ENCODE data around the gene ZGLP1.
A peak's percentile ranks its signal among the peaks of the same experiment; 100 is the strongest.

The ZGLP1 gene

DNA sequence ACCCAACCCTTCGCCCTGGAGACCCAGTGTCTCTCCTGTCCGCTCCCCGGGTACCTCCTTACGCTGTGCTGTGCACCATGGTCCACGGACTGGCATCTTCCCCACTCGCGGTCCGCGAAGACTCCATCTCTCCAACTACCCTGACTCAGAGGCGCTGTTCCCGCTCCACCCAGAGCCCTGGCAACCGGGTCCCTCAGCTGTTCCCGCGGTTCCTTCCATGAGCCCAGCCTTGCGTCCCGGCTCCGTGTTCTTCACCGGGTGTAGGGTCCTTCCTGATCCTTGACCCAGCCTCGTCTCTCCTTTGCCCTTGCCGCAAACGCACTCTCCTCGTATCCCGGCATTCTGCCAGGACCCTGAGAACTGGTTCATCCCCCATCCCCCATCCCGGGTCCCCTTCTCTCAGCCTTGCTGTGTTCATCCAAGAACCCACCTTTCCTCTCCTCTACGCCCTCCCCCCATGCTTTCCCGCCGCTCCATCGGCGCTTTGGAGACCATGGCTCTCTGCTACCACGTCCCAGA is 19.2 kb downstream of the ZGLP1 start:
- H3K27ac ChIP-seq (ENCODE audit: insufficient read depth in 1 of 2, low read depth in 1 of 2, low read length in 2 of 2, poor library complexity in 1 of 2, severe bottlenecking in 2 of 2), result peak overlapping the region in 1 of 2 experiments; percentile 73
- H3K27me3 ChIP-seq (replicated peaks in 2 of 5; ENCODE audit: control insufficient read depth in 4 of 5, insufficient read depth in 5 of 5, low read length in 4 of 5), result peaks cover 0 to 57% (median 45%) of the 10 kb centered on the region in 5 experiments
- ChIA-PET POLR2A (interaction anchor here (1.5 to 5.6 kb wide), 4 partner anchors 11 to 19 kb away, joined by 7 to 60 read pairs (median 13); partner anchors contain the start of gene ICAM1), CTCF (interaction anchor here (0.6 to 7.6 kb wide), 6 partner anchors 12 to 964 kb away, joined by 3 to 83 read pairs (median 4); partner anchors contain the start of gene ICAM1)
- peak overlapping the region; percentile 15 to 76 (median 54) for H3K4me3 ChIP-seq (ENCODE audit: control insufficient read depth in 1 of 7, extremely low read depth in 1 of 7, insufficient read depth in 4 of 7, low read depth in 2 of 7, low read length in 6 of 7)
- H3K4me1 ChIP-seq (ENCODE audit: control extremely low read depth in 1 of 4, control insufficient read depth in 4 of 4, insufficient read depth in 4 of 4, low read length in 3 of 4), result peaks cover 0 to 96% (median 92%) of the 10 kb centered on the region in 4 experiments
- WGBS (ENCODE audit: insufficient coverage), result under 1% methylated on average over 27 of the region's 30 CpGs
- DNase-seq, result peak in 1 of 3 donors; percentile 25
- peaks cover 0 to 4% (median under 1%) of the 10 kb centered on the region in 4 experiments for H3K36me3 ChIP-seq (ENCODE audit: control insufficient read depth in 4 of 4, insufficient read depth in 4 of 4, low read length in 3 of 4)
- H3K9me3 ChIP-seq (ENCODE audit: control extremely low read depth in 1 of 5, control insufficient read depth in 4 of 5, insufficient read depth in 2 of 5, low read depth in 1 of 5, low read length in 4 of 5), result no peaks in the 10 kb centered on the region

DNA sequence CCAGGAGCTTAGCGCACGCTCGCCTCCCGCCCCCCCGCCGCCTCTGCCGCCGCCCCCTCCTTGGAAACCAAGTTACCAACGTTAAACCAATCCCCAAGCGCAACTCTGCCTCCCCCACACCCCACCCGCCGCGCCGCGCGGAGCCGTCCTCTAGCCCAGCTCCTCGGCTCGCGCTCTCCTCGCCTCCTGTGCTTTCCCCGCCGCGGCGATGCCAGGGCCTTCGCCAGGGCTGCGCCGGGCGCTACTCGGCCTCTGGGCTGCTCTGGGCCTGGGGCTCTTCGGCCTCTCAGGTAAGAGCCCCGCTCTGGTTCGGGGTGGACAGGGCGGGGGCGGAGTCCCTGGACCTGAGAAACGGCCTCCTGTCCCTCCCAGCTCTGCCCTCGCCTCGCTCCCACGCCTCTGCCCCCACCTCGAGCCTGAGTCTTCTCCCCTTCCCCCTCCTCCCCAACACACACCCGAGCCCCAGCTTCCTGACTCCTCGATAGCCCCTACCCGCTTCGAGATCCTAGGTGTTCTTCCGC is 19.7 kb downstream of the ZGLP1 start, which contains the start of gene ICAM5:
Gene ICAM5, plus strand, starts transcription at position 117 of the 521 bp plus-strand sequence. Its CDS starts 92 bp downstream, at position 209.
- peak in 2 of 3 donors; percentile 58 to 65 for DNase-seq
- Histone ChIP-seq H3K9me3 (ENCODE audit: control extremely low read depth in 1 of 5, control insufficient read depth in 4 of 5, insufficient read depth in 2 of 5, low read depth in 1 of 5, low read length in 4 of 5) (no peaks in the 10 kb centered on the region), H3K27ac (ENCODE audit: insufficient read depth in 1 of 2, low read depth in 1 of 2, low read length in 2 of 2, poor library complexity in 1 of 2, severe bottlenecking in 2 of 2) (peak within 1 kb of the TSS in 1 of 2 experiments; percentile 73), H3K36me3 (ENCODE audit: control insufficient read depth in 4 of 4, insufficient read depth in 4 of 4, low read length in 3 of 4) (peaks cover 0 to 9% (median 3%) of the 10 kb centered on the region in 4 experiments), H3K4me1 (ENCODE audit: control extremely low read depth in 1 of 4, control insufficient read depth in 4 of 4, insufficient read depth in 4 of 4, low read length in 3 of 4) (peaks cover 0 to 96% (median 92%) of the 10 kb centered on the region in 4 experiments), H3K4me3 (ENCODE audit: control insufficient read depth in 1 of 7, extremely low read depth in 1 of 7, insufficient read depth in 4 of 7, low read depth in 2 of 7, low read length in 6 of 7) (peak within 1 kb of the TSS; percentile 40 to 76 (median 54)), H3K27me3 (replicated peaks in 2 of 5; ENCODE audit: control insufficient read depth in 4 of 5, insufficient read depth in 5 of 5, low read length in 4 of 5) (peaks cover 0 to 52% (median 40%) of the 10 kb centered on the region in 5 experiments)
- CTCF ChIA-PET, result interaction anchor here (0.6 to 7.6 kb wide), 11 partner anchors 9 to 965 kb away, joined by 3 to 83 read pairs (median 6); partner anchors contain the start of gene ICAM1
- WGBS (ENCODE audit: insufficient coverage), result 0% methylated on average over 34 of the region's 45 CpGs
- POLR2A ChIA-PET, result interaction anchor here (0.6 to 5.6 kb wide), 7 partner anchors 10 to 341 kb away, joined by 3 to 60 read pairs (median 7); partner anchors contain the start of genes ICAM1 and RAVER1

DNA sequence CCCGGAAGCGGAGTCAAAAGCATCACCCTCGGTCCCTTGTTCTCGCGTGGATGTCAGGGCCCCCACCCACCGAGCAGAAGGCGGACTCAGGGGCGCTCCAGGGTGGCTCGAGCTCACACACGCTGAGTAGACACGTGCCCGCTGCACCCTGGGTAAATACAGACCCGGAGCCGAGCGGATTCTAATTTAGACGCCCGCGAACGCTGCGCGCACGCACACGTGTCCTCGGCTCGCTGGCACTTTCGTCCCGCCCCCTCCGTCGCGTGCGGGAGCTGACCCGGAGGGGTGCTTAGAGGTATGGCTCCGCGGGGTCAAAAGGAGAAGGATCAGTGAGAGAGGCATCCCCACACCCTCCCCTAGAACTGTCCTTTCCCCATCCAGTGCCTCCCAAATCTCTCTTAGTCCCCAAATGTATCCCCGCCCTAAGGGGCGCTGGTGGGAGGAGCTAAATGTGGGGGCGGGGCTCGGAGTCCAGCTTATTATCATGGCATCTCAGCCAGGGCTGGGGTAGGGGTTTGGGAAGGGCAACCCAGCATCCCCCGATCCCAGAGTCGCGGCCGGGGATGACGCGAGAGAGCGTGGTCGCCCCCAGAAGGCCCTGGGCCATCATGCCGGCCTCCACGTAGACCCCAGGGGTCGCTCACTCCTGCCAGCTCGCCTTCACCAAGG is 20.3 kb downstream of the ZGLP1 start:
- H3K9me3 ChIP-seq (ENCODE audit: control extremely low read depth in 1 of 5, control insufficient read depth in 4 of 5, insufficient read depth in 2 of 5, low read depth in 1 of 5, low read length in 4 of 5), result no peaks in the 10 kb centered on the region
- CTCF ChIA-PET, result interaction anchor here (1.0 to 7.6 kb wide), 11 partner anchors 9 to 104 kb away, joined by 3 to 83 read pairs (median 6); partner anchors contain the start of gene ICAM1
- 0% methylated on average over 29 of the region's 50 CpGs for WGBS (ENCODE audit: insufficient coverage)
- peak; percentile 75 to 88 (median 85) for DNase-seq
- peak overlapping the region in 5 of 7 experiments; percentile 39 to 76 (median 65) for H3K4me3 ChIP-seq (ENCODE audit: control insufficient read depth in 1 of 7, extremely low read depth in 1 of 7, insufficient read depth in 4 of 7, low read depth in 2 of 7, low read length in 6 of 7)
- peaks cover 0 to 46% (median 36%) of the 10 kb centered on the region in 5 experiments for H3K27me3 ChIP-seq (replicated peaks in 2 of 5; ENCODE audit: control insufficient read depth in 4 of 5, insufficient read depth in 5 of 5, low read length in 4 of 5)
- peak overlapping the region in 1 of 2 experiments; percentile 73 for H3K27ac ChIP-seq (ENCODE audit: insufficient read depth in 1 of 2, low read depth in 1 of 2, low read length in 2 of 2, poor library complexity in 1 of 2, severe bottlenecking in 2 of 2)
- H3K4me1 ChIP-seq (ENCODE audit: control extremely low read depth in 1 of 4, control insufficient read depth in 4 of 4, insufficient read depth in 4 of 4, low read length in 3 of 4), result peaks cover 0 to 95% (median 92%) of the 10 kb centered on the region in 4 experiments
- POLR2A ChIA-PET, result interaction anchor here (0.6 to 5.6 kb wide), 8 partner anchors 9 to 340 kb away, joined by 3 to 60 read pairs (median 6); partner anchors contain the start of genes ICAM1 and RAVER1
- H3K36me3 ChIP-seq (ENCODE audit: control insufficient read depth in 4 of 4, insufficient read depth in 4 of 4, low read length in 3 of 4), result peaks cover 0 to 15% (median 8%) of the 10 kb centered on the region in 4 experiments

DNA sequence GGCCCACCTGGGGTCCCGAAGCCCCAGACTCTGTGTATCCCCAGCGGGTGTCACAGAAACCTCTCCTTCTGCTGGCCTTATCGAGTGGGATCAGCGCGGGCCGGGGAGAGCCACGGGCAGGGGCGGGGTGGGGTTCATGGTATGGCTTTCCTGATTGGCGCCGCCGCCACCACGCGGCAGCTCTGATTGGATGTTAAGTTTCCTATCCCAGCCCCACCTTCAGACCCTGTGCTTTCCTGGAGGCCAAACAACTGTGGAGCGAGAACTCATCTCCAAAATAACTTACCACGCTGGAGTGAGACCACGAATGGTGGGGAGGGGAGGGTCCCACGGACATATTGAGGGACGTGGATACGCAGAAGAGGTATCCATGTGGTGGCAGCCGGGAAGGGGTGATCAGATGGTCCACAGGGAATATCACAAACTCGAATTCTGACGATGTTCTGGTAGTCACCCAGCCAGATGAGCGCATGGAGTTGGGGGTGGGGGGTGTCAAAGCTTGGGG is 20.9 kb downstream of the ZGLP1 start:
- peak; percentile 66 to 79 (median 77) for DNase-seq
- 0% methylated on average over 20 of the region's 23 CpGs for WGBS (ENCODE audit: insufficient coverage)
- peaks cover 0 to 40% (median 33%) of the 10 kb centered on the region in 5 experiments for H3K27me3 ChIP-seq (replicated peaks in 2 of 5; ENCODE audit: control insufficient read depth in 4 of 5, insufficient read depth in 5 of 5, low read length in 4 of 5)
- H3K4me3 ChIP-seq (ENCODE audit: control insufficient read depth in 1 of 7, extremely low read depth in 1 of 7, insufficient read depth in 4 of 7, low read depth in 2 of 7, low read length in 6 of 7), result peak overlapping the region in 5 of 7 experiments; percentile 39 to 76 (median 68)
- peaks cover 0 to 89% (median 86%) of the 10 kb centered on the region in 4 experiments for H3K4me1 ChIP-seq (ENCODE audit: control extremely low read depth in 1 of 4, control insufficient read depth in 4 of 4, insufficient read depth in 4 of 4, low read length in 3 of 4)
- H3K27ac ChIP-seq (ENCODE audit: insufficient read depth in 1 of 2, low read depth in 1 of 2, low read length in 2 of 2, poor library complexity in 1 of 2, severe bottlenecking in 2 of 2), result peak overlapping the region in 1 of 2 experiments; percentile 73
- no peaks in the 10 kb centered on the region for H3K9me3 ChIP-seq (ENCODE audit: control extremely low read depth in 1 of 5, control insufficient read depth in 4 of 5, insufficient read depth in 2 of 5, low read depth in 1 of 5, low read length in 4 of 5)
- CTCF ChIA-PET, result interaction anchor here (1.0 to 7.6 kb wide), 12 partner anchors 10 to 104 kb away, joined by 3 to 83 read pairs (median 6); partner anchors contain the start of gene ICAM1
- peaks cover 0 to 21% (median 10%) of the 10 kb centered on the region in 4 experiments for H3K36me3 ChIP-seq (ENCODE audit: control insufficient read depth in 4 of 4, insufficient read depth in 4 of 4, low read length in 3 of 4)
- POLR2A ChIA-PET, result interaction anchor here (1.0 to 5.6 kb wide), 7 partner anchors 9 to 54 kb away, joined by 3 to 60 read pairs (median 7); partner anchors contain the start of genes ICAM1 and RAVER1

DNA sequence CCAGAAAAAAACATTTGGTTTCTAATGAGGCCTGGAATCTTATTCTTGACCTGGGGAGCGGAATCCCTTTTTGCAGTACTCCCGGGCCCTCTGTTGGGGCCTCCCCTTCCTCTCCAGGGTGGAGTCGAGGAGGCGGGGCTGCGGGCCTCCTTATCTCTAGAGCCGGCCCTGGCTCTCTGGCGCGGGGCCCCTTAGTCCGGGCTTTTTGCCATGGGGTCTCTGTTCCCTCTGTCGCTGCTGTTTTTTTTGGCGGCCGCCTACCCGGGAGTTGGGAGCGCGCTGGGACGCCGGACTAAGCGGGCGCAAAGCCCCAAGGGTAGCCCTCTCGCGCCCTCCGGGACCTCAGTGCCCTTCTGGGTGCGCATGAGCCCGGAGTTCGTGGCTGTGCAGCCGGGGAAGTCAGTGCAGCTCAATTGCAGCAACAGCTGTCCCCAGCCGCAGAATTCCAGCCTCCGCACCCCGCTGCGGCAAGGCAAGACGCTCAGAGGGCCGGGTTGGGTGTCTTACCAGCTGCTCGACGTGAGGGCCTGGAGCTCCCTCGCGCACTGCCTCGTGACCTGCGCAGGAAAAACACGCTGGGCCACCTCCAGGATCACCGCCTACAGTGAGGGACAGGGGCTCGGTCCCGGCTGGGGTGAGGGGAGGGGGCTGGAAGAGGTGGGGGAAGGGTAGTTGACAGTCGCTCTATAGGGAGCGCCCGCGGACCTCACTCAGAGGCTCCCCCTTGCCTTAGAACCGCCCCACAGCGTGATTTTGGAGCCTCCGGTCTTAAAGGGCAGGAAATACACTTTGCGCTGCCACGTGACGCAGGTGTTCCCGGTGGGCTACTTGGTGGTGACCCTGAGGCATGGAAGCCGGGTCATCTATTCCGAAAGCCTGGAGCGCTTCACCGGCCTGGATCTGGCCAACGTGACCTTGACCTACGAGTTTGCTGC is 22.5 kb downstream of the ZGLP1 start, which contains the start of gene ICAM4:
Gene ICAM4, plus strand, starts transcription at position 153 of the 935 bp plus-strand sequence. Its CDS starts 58 bp downstream, at position 211.
- POLR2A ChIA-PET, result interaction anchor here (1.2 to 5.6 kb wide), 2 partner anchors 8 to 16 kb away, joined by 5 to 60 read pairs; partner anchors contain the start of gene ICAM1
- Histone ChIP-seq H3K4me1 (ENCODE audit: control extremely low read depth in 1 of 4, control insufficient read depth in 4 of 4, insufficient read depth in 4 of 4, low read length in 3 of 4) (peaks cover 0 to 75% (median 71%) of the 10 kb centered on the region in 4 experiments), H3K4me3 (ENCODE audit: control insufficient read depth in 1 of 7, extremely low read depth in 1 of 7, insufficient read depth in 4 of 7, low read depth in 2 of 7, low read length in 6 of 7) (peak within 1 kb of the TSS in 6 of 7 experiments; percentile 36 to 76 (median 62)), H3K27ac (ENCODE audit: insufficient read depth in 1 of 2, low read depth in 1 of 2, low read length in 2 of 2, poor library complexity in 1 of 2, severe bottlenecking in 2 of 2) (peak within 1 kb of the TSS in 1 of 2 experiments; percentile 73), H3K27me3 (replicated peaks in 2 of 5; ENCODE audit: control insufficient read depth in 4 of 5, insufficient read depth in 5 of 5, low read length in 4 of 5) (peaks cover 0 to 24% (median 21%) of the 10 kb centered on the region in 5 experiments), H3K9me3 (ENCODE audit: control extremely low read depth in 1 of 5, control insufficient read depth in 4 of 5, insufficient read depth in 2 of 5, low read depth in 1 of 5, low read length in 4 of 5) (no peaks in the 10 kb centered on the region), H3K36me3 (ENCODE audit: control insufficient read depth in 4 of 4, insufficient read depth in 4 of 4, low read length in 3 of 4) (peaks cover 0 to 24% (median 13%) of the 10 kb centered on the region in 4 experiments)
- CTCF ChIA-PET, result interaction anchor here (0.9 to 7.6 kb wide), 10 partner anchors 9 to 104 kb away, joined by 3 to 83 read pairs (median 6); partner anchors contain the start of genes ICAM1 and RAVER1
- WGBS (ENCODE audit: insufficient coverage), result 1% methylated on average over 50 of the region's 59 CpGs
- DNase-seq, result peak; percentile 65 to 83 (median 78)

Measured in common myeloid progenitor, CD34-positive (primary cell).